Measurements from ENCODE around the gene DUSP7.

- TF ChIP-seq CTCF (IDR thresholded peaks at IDR 0.05) (no peak), MAX (IDR thresholded peaks at IDR 0.05; ENCODE audit: low read depth) (no peak), RCOR1 (IDR thresholded peaks at IDR 0.05; ENCODE audit: low read length) (no peak), TEAD4 (IDR thresholded peaks at IDR 0.05; ENCODE audit: borderline replicate concordance, insufficient read depth) (no peak), FOXM1 (IDR thresholded peaks at IDR 0.05; ENCODE audit: low read depth) (no peak), EP300 (IDR thresholded peaks at IDR 0.05; ENCODE audit: borderline replicate concordance in 1 of 2, low read depth in 1 of 2, low read length in 1 of 2) (no peak), TCF12 (IDR thresholded peaks at IDR 0.05) (no peak), USF2 (IDR thresholded peaks at IDR 0.05; ENCODE audit: borderline replicate concordance, low read depth, low read length) (no peak), GABPA (IDR thresholded peaks at IDR 0.05; ENCODE audit: low read depth) (no peak), RXRA (IDR thresholded peaks at IDR 0.05; ENCODE audit: borderline replicate concordance, low read depth) (no peak)
Observed at GRCh38 chr3:52023860-52024764, 32.3 kb downstream of the DUSP7 start.
